HG03521 (cell line): ENCODE data around the gene ZIC5.

Experiments
- ATAC-seq: cut with Tn5 transposase; IDR thresholded peaks from one replicate; pipeline ENCODE4 v1.9.1; 2021; ENCODE audit warnings: mild to moderate bottlenecking, moderate library complexity; ENCODE audit not compliant: unreplicated experiment

The ZIC5 gene

DNA sequence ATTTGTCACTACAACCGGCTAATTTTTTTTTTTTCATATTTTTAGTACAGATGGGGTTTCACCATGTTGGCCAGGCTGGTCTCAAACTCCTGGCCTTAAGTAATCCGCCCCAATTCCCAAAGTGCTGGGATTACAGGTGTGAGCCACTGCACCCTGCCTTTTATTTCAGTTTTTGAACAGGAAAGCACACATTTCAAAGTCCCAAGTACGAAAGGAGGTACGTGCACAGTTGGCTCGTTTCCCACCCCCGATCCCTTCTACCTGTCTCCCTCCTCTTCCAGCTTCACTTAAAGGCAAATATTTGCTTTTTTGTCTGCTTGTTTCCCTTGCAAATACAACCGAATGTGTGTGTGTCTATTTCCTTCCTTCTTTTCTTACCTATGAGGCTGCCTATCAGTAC lies 30.5 kb downstream of the ZIC5 start:
- ATAC-seq: no peak

DNA sequence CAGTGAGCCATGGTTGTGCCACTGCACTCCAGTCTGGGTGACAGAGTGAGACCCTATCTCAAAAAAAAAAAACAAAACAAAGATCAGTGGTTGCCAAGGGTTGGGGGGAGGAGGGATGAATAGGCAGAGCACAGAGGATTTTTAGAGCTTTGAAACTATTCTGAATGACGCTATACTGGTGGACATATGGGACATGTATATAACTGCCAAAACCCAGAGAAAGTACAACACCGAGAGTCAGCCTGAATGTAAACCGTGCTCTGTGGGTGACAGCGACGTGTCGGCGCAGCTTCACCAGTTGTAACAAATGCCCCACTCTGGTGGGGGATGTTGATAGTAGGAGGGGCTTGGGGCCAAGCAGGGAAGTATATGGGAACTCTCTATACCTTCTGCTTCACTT lies 32.9 kb downstream of the ZIC5 start:
- ATAC-seq: no peak

DNA sequence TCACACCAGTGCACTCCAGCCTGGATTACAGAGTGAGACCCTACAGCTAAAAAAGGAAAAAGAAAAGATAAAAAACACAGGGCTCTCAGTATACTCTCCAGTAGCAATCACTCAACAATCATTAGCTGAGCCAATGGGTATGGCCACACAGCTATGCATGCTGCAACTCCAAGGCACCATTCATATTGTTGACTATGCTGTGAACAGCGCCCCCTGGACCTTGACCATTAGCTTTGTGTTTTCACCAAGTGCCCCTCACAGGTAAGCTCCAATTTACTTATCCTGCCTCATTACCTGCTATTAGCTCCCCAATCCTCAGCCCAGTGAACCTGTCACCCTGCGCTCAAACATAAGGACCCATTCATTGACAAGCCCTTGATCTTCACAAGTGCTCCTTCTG lies 35.8 kb downstream of the ZIC5 start:
- no peak for ATAC-seq

DNA sequence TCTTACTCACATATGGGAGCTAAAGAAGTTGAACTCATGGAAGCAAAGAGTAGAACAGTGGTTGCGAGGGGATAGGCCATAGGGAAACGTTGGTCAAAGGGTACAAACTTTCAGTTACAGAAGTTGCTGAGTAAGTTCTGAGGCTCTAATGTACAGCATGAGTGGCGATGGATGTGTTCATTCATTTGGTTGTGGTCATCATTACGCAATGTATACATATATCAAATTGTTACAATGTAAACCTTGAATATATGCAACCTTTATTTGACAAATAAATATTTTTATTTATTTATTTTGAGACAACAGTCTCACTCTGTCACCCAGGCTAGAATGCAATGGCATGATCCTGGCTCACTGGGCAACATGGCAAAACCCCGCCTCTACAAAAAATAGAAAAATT lies 38.7 kb downstream of the ZIC5 start:
- ATAC-seq: no peak

DNA sequence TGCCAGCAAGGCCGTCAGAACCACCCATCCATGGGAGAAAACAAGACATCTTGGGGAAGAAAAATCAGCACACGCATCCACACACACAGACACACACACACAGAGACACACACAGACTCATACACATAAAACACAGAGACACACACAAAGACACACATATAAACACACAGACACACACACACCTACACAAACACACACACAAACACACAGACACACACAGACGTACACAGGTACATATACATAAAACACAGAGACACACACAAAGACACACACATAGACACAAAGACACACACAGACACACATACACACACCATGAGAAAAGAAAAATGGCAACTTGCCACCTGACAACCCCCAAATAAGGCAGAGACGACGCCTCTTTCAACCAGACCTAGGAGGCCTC lies 40.6 kb downstream of the ZIC5 start:
- no peak for ATAC-seq

DNA sequence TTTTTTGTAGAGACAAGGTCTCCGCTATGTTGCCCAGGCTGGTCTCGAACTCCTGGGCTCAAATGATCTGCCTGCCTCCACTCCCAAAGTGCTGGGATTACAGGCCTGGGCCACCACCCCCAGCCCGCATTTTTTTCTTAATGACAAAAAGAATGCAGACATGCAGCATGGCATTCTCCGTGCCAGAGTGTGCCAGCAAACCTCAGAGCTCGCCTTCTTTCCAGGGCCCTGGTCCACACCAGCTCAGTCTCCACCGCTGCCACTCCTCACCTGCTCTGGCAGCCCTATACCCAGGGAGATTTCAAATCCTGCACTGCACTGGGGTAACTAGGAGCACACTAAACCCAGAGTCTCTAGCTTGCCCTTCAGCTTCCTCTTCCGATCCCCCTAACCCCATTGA lies 41.7 kb downstream of the ZIC5 start:
- ATAC-seq: no peak

DNA sequence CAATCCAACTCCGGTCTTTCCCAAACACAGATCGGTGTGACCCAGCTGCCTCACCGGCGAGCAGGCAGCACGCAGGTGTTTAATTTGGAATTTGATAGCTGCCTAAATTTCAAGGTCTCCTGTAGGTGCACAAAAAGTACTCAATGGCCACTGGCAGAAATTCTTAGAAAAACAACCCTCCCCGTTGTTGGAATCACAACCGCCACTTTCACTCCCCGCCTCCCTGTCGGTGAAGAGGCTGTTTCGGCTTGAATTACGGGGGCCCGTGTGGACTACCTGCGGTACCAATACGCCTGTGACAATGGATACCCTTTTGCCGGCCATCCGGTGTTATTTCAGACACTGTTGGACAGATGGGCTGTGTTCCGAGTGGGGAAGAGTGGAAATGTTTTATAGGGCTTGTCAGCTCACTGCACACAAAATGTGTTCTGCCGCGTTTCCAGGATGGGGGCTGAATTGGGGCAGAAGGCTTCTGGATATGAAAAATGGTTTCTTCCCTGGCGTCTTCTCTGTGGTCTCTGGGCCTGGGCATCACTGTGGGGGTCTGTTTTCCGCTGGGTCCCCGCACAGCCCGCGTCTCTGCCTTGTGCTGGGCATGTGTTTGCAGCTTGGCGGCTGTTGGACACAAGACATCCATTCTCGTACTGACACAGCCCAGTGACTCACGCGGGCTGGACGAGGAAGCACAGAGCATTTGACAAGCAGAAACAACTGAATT lies 45.4 kb downstream of the ZIC5 start:
- ATAC-seq: no peak

DNA sequence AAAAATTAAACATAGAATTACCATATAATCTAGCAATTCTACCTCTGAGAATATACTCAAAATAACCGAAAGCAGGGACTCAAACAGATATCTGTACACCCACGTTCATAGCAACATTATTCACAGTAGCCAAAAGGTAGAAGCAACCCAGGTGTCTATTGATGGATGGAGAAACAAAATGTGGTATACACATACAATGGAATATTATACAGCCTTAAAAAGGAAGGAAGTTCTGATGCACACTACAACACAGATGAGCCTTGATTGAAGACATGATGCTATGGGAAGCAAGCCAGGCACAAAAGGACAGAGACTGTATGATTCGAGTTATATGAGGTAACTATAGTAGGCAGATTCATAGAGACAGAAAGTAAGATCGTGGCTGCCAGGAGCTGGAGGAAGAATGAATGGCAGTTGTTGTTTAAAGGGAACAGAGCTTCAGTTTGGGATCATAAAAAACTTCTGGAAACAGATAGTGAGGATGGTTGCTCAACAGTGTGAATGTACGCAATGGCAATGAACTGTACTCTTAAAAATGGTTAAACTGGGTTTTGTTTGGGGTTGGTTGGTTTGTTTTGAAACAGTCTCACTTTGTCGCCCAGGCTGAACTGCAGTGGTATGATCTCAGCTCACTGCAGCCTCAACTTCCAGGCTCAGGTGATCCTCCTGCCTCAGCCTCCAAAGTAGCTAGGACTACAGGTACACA lies 47.5 kb downstream of the ZIC5 start:
- ATAC-seq: no peak

DNA sequence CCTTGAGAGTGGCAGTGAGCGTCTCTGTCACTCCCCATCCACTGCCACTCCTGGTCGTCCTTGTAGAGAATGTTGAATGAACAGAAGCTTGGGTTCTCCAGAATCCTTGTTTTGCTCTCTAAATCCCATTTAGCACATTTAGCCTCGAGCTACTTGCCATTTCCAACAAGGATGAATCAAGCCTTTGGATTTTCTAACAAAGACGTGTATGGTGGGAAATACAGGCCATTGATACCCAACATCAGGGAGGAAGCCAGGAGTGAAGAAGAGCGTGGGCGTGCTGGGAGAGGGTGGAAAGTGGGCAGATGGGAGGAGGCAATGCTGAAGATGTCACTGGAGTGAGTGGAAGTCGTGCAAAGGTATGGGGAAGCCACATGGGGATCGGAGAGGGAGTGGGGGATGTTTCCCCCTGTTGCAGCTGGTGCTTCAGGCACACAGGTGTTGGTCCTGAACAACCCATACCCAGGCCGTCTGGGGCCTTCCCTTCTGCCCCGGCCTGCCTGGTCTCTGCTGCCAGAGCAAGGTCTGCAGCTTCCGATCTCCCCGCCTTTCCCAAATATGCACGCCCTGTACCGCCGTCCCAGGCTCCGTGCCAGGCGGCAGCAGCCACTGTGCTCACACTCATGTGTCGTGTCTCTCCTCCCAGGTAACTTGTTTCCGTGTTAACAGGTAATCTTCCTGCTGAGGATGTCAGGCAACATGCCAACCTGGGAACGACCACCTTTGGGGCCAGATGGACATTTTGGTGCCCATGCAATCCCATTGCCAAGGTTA lies 48.7 kb downstream of the ZIC5 start:
- no peak for ATAC-seq

DNA sequence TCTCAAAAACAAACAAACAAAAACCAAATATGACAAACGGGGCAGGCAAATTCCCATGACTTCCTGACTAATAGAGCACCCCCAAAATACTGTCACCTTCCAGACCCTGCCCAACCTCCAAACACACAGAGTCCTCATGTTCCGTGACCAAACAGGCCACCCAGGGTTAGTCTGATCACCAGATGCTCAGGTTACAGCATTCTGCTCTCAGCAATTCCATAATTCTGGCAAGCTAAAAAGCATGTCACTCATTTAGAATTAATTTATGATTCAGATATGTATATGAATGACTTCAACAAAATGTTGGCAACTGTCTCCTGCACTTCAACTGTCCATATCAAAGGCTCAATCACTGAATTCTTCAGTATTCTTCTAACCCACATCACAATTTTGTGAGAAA lies 52.4 kb downstream of the ZIC5 start:
- ATAC-seq: no peak

DNA sequence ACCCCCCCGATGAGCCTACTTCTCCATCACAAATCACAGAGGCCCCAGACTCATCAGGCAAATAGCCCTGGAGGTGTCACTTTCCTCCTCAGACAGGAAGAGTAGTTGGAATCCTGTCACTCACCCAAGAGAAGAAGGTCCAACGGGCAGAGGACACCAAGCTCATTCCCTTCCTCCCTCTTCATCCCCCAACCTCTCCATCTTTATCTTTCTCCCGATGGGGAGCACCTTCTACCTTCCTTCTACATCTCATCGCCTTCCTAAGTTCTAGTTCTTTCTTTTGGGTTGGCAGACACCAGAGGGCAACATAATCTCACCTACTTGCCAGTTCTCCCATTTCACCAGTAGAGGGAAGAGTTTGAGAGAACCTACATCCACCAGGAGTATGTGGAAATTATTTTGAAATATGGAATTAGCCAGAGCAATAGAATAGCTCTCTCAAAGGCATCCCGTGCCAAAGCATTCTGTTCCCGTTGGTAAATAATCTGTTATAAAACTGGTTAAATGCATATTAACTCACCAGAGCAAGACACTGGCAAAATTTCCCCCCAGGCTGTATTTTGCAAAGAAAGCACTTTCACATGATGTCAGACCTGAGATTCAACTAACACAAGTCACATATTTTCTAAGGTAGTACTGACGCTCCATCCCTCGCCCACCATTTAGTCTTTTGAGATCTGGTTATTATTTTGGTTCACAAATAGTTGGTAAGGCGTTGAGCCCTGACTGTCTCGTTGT lies 55.0 kb downstream of the ZIC5 start:
- peak; percentile 65 for ATAC-seq

DNA sequence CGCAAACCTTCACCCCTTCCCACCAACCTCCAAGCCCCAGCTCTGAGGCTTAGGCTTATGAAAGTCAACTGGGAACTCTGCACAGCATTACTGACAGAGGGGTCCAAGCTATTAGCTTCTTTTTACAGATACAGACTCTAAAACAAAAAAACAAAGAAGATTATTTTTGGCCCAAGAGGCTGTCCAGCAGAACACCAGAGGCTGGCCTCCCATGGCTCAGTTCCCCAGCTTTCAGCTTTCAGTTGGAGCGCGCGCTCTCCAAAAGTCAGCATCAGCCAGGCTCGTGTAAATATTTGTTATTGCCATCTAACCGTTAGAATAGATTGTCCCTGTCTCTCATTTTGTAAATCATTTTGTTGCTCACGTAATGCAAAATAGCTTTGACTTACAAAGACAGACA lies 58.4 kb downstream of the ZIC5 start:
- ATAC-seq: no peak
